HG03159 (cell line): ENCODE data around the gene OTOGL.
A peak's percentile ranks its signal among the peaks of the same experiment; 100 is the strongest.
"Not testable (repeated sequence)": the region's sequence is repeated elsewhere in the genome, so short reads cannot be mapped to it uniquely, and the experiment has no call there.

Experiments
- ATAC-seq: cut with Tn5 transposase; IDR thresholded peaks from one replicate; pipeline ENCODE4 v1.9.1; 2021; ENCODE audit warnings: mild to moderate bottlenecking, moderate library complexity; ENCODE audit not compliant: unreplicated experiment

The OTOGL gene

DNA sequence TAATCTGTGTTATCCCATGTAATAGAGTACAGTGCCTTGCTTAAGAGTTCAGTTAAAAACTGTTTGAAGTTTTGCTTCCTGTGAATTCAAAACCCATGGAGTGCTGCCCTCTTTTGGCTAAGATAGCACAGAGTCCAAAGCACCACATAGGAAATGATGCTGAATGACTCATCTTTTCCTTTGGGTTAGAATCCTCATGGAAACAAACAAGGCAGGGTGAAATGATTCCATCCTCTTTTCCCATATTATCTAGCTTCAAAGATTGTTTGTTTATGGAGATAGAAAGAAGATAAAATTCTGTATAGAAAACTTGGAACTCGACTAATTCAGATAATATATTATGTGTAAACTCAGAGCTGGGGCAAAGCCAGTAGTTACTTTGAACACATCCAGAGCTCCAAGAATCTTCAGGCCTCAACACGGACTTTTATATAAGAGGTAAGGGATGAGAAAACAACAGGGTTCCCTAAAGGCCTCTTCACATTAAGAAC, 87.4 kb downstream of the OTOGL start:
- ATAC-seq: peak; percentile 54

DNA sequence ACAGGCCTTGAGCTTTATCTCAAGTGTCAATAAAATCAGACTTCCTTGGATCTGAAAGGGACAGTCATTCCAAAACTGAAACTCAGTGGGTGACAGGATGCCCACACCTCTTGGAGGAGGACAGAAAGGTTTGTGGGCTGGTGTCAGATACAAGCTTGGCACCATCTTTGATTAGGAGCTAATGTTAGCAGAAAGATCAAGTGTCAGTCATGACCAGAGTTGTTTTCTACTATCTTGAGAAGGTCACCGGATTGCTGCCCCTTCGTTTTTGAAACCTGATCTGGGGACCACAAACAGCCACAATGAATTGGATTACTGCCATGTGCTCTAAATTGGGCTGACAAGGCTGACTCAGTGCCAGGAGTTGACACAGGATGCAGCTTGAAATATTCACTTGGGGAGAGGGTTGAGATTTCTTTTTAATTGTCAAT, 88.3 kb downstream of the OTOGL start:
- ATAC-seq: peak; percentile 63

DNA sequence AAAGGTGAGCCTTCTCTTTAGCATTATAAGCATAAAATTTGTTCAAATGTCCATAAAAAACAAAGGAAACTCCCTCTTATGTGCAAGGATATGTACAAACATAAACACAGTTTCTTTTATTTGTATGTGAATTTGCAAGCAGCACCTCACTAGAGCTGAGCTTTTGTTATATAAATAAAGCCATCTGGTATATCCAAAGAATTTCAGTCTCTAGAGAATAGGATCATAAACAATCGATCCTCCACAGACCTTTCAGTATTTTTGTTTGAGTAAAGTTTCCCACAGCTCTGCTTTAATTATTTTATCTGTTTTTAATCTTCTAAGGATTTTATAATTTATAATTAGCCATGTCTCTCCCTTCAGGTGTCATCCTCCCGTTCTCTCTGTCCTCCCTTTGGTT, 89.2 kb downstream of the OTOGL start:
- no peak for ATAC-seq

DNA sequence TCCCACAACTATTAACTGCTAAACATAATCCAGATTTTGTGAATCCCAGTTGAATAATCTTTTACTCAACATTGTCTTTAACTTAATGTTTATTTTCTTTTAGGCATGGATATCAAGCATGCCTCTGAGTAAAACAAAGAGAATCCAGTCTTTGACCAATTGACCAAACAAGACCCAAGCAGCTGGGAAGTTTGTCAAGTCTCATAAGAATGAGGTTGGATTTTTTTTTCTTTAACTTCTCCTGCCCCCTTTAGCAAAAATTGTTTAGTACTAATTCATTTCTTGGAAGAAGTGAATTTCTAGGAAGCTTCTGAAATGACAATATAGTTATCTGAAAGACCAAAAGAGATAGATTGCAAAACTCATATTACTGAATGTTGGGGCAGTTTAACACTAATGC, 89.9 kb downstream of the OTOGL start:
- no peak for ATAC-seq

DNA sequence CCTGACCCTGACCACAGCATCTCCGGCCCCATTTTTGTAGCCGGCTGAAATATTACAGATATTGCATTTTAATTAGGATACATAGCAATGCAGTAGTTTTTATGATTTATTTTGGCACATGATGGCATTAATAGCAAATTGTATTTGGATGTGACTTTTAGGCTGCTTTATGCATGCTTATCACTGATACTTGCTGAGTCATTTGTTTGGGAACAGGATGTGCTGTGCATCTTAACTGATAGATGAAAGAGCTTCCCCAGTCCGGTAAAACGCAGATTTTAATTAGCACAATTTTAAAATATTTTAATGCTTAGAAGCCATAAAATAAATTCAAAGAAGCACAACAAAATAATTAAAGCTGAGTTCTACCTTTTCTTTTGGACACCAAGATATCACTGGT, 90.7 kb downstream of the OTOGL start:
- ATAC-seq: no peak

DNA sequence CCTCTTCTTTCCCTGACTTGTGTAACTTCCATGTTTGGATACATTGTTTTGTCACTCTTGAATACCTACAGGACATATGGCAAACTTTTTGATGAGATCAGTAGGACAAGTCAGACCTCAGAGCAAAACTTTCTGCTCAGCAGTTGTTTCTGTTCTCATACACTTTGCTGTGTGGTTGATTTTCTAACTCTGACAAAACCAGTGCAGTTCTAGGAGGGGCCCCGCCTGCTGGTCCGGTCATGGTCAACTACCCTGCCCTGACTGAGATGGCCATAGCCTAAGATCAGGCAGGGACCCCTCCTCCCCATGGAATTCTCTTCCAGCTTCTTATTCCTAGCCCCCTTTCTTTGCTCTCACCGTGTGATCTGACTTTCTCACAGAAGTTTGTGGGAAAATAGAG, 92.8 kb downstream of the OTOGL start:
- no peak for ATAC-seq

DNA sequence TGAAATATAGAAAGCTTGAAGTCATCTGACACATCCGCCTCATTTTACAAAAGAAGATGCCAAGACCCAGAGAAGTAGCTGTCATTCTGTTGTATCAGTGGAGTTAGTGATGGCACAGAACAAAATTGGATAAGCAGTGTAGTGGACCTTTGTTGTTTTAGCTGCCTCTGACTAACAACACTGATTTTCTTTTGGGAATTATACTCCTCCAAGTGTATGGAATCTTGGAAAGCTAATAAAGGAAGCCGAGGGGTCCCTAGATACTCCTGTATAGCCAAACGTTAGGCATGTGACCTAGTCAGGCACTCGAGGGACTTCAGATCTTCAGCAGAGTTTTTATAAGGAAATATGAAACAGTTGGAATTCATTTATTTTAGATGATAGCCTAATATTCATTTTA, 94.5 kb downstream of the OTOGL start:
- ATAC-seq: no peak

DNA sequence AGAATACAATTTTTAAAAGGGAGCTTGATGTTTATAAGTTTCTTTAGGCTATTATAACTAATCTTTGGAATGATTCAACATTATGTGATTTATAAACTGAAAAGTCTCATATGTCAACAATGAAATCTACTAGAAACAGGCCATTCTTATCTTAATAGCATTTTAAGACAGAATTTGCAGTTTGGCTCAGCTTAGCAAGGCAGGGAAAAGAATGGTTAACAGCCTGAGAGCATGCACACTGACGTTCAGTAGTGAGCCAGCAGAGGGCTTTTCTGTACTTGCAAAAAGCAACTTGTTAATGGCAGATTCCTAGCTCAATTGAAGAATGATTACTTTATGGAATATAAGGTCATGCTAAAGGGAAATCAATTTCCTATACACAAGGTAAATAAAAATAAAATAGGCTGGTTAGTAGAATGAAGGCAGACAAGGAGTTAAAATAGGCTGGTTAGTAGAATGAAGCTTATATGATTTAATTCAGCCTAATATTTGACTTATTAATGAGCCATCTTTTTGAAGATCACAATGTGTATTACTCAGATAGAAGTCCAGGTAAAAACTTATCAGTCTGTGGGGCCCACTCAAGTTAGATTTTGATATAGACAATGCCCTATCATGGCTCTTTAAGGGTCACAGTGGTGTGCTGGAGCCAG, 95.9 kb downstream of the OTOGL start:
- ATAC-seq: peak; percentile 75

DNA sequence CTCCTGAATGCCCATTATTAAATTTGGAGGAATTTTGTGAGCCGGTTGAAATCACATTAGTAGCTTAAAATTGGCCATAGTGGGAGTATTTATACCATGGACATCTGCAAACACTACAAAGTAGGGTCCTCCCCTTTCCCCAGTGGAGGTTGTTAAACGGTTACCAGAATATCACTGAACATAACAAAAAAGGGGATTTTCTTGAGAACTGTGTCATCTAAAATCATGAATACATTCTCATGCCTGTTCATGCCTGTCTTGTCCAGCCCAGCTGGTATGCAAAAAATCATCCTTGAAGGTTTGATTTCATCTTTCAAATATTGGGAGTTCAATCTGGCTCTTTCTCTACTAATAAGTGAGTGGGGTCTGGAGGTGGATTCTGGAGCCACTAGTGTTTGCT, 96.4 kb downstream of the OTOGL start:
- no peak for ATAC-seq

DNA sequence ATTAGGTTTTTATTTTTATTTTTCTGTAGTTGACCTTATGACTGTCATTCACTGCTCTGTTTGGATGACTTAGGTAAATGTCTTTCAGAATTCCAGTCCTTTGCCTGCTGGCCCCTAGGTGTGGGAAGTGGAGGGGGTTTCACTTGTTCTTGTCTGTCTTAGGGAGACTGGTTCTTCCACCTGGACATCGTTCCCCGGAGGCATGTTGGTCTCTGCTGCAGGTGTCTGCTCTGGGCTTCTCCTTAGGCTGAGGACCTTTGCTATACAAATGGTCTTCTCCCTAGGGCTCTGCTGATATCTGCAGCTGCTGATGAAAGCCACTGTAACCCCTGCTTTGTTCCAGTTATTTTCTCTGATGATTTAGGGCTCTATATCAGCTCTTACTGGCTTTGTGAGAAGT, 97.1 kb downstream of the OTOGL start:
- ATAC-seq: no peak

DNA sequence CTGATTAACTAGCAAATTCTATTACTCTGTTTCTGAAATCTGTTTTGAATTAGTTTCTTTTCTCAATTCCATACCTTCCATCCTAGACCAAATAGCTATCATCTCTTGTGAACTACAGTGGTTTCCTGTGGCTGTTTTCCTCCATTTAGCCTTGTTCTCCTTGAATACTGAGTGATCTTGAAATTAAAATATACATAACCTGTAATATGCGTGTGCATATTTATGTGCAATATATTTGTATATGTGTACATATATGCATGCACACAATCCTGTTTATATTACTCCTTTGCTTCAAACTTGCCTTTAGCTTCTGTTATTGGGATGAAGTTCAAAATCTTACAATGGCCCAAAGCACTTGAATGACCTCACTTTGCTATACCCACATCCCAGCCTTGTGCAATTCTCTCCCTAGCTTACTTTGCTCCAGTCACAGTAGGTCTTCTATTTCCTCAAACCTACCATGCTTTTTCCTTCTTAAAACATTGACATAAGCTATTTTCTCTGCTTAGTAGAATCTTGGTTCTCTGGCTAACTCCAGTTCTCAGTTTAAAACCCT, 99.5 kb downstream of the OTOGL start:
- ATAC-seq: no peak

DNA sequence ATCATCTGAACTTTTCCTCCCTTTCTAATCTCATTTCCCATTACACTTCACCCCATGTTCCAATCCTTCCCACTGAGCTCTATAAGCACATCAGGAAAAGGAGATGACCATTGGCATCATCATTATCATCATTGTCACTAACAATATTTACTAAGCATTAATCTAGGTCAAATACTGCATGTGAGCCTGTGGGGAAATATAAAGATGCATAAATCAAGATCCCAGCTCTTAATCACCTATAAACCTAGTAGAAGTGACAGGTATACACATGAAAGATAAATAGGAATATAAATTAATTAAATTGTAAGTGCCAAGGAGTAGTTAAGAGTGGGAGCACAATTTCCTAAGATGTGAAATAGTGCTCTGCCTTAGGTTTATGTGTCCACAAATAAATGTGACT, 100.6 kb downstream of the OTOGL start:
- ATAC-seq: no peak

DNA sequence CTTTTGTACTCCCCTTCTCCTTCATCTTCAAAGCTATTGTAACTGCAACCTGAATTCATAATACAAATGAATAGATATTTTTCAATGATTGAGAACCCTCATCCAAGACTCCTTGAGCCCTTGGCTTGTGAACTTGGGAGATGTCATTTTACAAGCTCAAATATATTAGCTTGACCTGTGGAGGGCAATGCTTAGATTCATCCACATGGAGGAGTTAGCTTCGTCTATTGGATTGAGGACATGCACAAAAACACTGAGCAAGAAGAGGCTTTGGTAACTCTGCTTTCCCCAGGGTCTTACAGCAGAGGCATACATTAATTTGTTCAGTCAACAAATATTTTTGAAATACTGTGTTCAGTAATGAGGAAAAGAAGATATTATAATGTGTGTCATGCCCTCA, 101.1 kb downstream of the OTOGL start:
- no peak for ATAC-seq

DNA sequence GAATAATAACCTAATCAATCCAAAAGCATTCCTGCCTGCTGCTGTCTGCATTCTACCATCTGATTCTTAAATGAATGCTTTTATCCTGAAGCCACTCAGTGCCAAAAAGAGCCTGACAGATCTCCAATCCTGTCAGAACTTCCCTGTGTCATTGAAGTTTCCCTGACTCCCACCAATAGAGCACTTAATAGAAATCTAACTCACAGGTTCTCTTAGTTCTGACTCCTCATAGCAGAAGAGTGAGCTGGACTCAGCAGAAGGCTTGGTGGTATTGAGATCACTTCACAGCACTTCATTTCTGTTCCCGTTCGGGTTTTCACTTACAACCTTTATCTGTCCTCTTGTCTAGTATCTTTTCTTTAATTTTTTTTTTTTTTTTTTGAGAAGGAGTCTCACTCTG, 102.6 kb downstream of the OTOGL start:
- no peak for ATAC-seq

DNA sequence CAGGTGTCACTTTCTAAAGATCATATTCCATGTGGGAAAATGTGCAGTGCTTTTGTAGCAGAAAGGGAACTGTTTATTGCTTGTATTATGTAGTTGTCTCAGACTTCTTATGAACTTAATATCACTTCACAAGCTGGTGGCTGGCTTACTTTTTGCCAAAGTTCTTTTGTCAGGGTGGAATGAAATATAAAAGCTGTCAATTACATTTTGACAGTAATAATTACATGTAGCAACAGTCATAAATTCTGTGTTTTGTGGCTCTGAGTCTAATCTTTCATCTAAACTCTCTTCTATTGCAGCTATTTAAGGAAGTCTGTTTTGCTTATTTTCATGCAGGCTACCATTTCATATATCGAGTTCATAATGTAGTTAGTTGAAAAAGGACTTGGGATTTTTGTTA, 106.6 kb downstream of the OTOGL start:
- no peak for ATAC-seq

DNA sequence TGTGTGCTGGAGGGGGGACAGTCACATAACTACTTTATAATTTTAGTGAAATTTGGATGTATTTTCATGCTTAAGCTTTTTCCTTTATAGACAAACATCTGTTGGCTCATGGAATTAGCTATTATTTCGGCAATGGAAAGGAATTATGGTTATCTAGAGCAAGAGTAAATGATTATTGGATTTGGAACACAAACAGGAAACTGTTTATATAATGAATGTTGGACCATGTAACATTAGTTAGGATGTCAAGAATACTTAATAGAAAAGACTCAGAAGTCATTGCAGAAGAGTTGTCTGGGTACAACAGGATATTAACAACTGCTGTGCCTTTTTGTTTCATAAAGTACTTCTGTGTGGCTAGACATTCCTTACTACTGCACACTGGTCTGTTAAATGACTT, 108.7 kb downstream of the OTOGL start:
- ATAC-seq: no peak

DNA sequence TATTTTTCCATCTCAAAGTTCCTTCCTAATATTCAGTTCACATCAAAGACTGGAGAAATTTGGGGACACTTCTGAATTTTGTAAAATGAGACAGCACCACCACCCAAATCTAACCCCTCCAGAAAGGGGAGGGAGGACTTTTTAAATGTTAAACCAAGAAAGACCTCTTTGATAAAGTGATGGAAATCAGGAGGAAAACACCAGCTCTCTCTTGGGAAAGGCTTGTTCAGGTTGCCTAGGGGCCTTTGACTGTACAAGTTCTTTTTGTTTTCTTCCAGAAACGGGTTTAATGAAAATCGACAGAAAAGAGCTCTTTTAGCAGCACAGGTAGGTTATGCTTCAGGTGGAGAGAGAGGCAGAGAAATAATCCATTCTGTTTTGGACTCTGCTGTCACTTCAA, 112.3 kb downstream of the OTOGL start:
- ATAC-seq: no peak

DNA sequence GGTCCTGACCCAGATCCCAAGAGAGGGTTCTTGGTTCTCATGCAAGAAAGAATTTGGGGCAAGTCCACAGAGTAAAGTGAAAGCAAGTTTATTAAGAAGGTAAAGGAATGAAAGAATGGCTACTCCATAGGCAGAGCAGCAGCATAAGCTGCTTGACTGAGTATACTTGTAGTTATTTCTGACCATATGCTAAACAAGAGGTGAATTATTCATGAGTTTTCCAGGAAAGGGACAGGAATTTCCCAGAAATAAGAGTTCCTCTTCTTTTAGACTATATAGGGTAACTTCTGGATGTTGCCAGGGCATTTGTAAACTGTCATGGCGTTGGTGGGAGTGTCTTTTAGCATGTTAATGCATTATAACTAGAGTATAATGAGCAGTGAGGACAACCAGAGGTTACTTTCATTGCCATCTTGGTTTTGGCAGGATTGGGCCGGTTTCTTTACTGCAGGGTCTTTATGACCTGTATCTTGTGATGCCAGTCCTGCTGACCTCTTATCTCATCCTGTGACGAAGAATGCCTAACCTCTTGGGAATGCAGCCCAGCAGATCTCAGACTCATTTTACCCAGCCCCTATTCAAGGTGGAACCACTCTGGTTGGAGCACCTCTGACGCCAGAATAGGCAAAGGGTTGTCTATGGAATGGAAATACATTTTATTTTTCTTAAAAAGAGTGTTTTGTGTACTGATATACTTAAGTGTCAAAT, 113.8 kb downstream of the OTOGL start:
- ATAC-seq: no peak

DNA sequence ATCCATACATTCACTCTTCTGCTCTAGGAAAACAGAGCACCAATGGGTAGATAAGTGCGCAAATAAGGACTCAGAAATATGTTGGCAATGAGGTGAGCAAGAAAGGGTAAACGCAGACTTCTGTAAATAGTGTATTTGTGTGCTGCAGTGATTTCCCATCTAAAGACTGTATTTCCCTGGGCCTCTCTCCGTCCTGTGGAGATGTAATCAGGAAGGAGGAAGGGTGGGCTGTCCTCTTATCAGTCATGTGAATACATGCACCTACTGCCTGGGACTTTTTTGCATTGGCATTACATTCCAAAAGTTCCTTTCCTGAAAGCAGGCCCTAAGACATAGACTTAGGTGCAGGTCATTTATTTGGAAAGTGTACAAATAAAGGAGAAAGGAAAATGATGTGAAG, 114.5 kb downstream of the OTOGL start:
- no peak for ATAC-seq

DNA sequence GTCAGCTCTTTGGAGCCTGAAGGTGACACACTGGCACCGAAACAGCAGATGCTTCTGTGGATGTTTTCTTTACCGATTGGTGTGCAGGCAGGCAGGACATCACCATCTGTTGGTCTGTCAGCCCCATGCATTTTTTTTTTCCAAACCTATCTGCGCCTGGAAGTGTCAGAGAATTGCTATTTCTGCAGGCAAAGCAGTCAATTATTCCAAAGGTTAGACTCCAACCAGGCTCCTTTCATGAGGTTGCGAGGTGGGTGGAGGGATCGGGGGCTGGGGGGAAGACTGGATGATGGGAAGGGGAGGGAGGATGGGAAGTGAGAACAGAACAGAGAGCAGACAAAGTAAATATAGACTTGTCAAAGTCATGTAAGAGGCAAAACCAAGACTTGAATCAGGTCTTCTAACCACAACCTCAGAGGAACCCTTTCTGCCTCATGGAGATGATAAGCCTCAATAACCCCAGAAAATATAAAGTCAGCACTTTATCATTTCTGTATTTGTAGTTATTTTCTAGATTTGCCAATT, 117.7 kb downstream of the OTOGL start:
- ATAC-seq: peak; percentile 66

DNA sequence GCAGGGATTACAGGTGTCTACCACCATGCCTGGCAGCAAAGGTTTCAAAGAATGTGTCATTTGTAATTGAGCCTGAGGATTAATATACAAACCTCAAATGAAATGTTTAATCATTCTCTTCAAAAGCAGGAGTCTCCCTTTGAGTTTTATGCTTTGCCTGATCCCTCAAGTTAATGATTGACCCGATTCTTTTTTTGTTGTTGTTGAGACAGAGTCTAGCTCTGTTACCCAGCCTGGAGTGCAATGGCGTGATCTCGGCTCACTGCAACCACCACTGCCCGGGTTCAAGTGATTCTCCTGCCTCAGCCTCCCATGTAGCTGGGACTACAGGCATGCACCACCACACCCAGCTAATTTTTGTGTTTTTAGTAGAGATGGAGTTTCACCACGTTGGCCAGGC, 119.6 kb downstream of the OTOGL start:
- not testable (repeated sequence) for ATAC-seq

DNA sequence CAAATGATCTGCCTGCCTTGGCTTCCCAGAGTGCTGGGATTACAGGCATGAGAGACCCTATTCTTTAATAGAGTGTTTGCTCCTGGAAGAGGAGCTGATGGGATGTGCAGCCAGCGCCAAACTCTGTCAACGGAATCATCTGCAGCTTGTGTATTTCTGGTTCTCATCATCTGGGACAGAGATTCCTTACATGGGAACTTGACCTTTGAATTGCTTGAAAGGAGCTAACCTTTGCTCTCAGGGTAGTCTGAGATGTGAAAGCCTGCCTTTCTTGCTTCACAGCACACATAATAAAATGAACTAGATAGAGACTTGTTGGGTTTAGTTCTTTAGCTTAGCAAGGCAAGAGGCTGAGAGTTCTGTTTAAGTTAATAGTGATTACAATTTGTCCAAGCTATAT, 120.0 kb downstream of the OTOGL start:
- no peak for ATAC-seq
